MCF 10A (cell line): ENCODE results near the gene ME3. TPM values are rescaled to one million over a fixed set of nuclear protein-coding genes. Genes with fewer than 3 reads are reported as not detected.

Source experiments
- BruUV-seq: library from RNA; stranded (reverse); fragments of 400-500 nt; replicated peaks from 2 replicates; lab custom pipeline; 2021; lab: Mats Ljungman, UMichigan
- CTCF ChIA-PET: fragments of 300-600 bp; sonication (Branson Sonifier 250); formaldehyde crosslinking; extraction: SDS; loops from one replicate; lab custom pipeline; 2021; ENCODE audit warnings: antibody characterized with exemption, inconsistent platforms; lab: Yijun Ruan, JAX
- POLR2A ChIA-PET: fragments of 300-600, 350-650 bp; sonication (Branson Sonifier 250); formaldehyde crosslinking; extraction: SDS; loops from one replicate; lab custom pipeline; 2020; ENCODE audit warnings: antibody characterized with exemption, inconsistent platforms; lab: Yijun Ruan, JAX
- DNase-seq: peaks from one replicate; pipeline ENCODE4 v3.0.0-alpha.2; 2018; ENCODE audit not compliant: unreplicated experiment
- H3K27ac Mint-ChIP-seq: one replicate; pipeline ENCODE4 v1.8.0; 2022; ENCODE audit warnings: mild to moderate bottlenecking, low read depth, mixed read lengths; ENCODE audit not compliant: unreplicated experiment
- H3K27me3 Mint-ChIP-seq: one replicate; pipeline ENCODE4 v1.8.0; 2022; ENCODE audit warnings: mixed read lengths; ENCODE audit not compliant: insufficient read depth, unreplicated experiment
- H3K36me3 Mint-ChIP-seq: one replicate; pipeline ENCODE4 v1.8.0; 2022; ENCODE audit warnings: mild to moderate bottlenecking, moderate library complexity, mixed read lengths; ENCODE audit not compliant: insufficient read depth, unreplicated experiment
- H3K4me1 Mint-ChIP-seq: one replicate; pipeline ENCODE4 v1.8.0; 2022; ENCODE audit warnings: mixed read lengths; ENCODE audit not compliant: insufficient read depth, unreplicated experiment
- H3K4me3 Mint-ChIP-seq: one replicate; pipeline ENCODE4 v1.8.0; 2022; ENCODE audit warnings: mild to moderate bottlenecking, moderate library complexity, mixed read lengths; ENCODE audit not compliant: unreplicated experiment
- H3K9me3 Mint-ChIP-seq: one replicate; pipeline ENCODE4 v1.8.0; 2022; ENCODE audit warnings: mixed read lengths; ENCODE audit not compliant: unreplicated experiment
- intact Hi-C: fragments of 100-400 bp; cut with micrococcal nuclease; formaldehyde crosslinking; loops from 2 replicates; pipeline ENCODE4 v1.14.1; 2022
- total RNA-seq: library from RNA; stranded (reverse); gene quantifications from 2 replicates; pipeline ENCODE4 v1.2.3, GENCODE V29; 2022
- TF ChIP-seq, protein P1 (sequence below): fragments of 200-600 bp; IDR thresholded peaks from one replicate; pipeline ENCODE4 v1.8.0; 2022; ENCODE audit warnings: antibody characterized with exemption, mild to moderate bottlenecking; ENCODE audit not compliant: unreplicated experiment

Gene ME3
- total RNA-seq, 1 experiment from 2014 or later, result not detected

DNA sequence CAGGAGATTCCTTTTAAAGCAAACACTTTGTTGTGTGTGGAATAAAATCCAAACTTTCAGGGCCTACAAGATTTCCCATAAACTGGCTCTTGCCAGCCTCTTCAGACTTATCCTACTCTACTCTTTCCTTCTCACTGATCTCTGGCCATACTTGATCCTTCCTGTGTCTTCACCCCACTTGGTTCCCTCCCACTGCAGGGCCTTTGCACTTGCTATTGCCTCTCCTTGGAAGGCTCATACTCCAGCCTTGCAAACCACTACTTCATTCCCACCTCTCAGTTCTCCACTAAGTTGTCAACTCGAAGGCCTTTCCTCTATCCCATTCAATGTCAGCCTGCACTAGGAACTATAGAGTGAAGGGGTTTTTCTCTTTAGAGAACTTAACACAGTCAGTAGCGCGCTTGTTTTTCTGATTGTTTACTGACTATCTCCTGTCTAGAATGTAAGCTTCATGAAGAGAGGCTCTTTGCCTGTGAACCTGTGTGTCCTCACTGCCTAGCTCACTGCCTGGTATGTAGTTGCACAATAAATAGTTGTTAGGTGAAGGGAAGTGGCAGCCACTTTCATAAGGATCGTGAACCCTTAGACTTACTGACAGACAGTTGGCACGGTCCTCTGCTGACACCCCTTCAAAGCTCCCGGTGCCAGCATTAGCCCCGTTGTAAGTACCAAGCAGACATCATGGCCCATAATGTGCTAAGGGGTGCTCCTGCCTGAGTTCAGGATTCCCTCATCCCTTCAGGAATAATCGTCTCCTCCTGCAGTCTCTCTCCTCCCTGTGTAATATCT is 833 bp upstream of the ME3 start:
- H3K4me3 Mint-ChIP-seq, result no peak overlapping the region
- peaks cover 4% of the 10 kb centered on the region for H3K4me1 Mint-ChIP-seq
- no peaks in the 10 kb centered on the region for H3K36me3 Mint-ChIP-seq
- BruUV-seq, result no TSS peak
- ChIA-PET CTCF (interaction anchor here (0.6 kb wide), 1 partner anchor 67 kb away, joined by 3 read pairs; no protein-coding TSS in a partner anchor), POLR2A (no interaction called here)
- TF ChIP-seq, protein P1, sequence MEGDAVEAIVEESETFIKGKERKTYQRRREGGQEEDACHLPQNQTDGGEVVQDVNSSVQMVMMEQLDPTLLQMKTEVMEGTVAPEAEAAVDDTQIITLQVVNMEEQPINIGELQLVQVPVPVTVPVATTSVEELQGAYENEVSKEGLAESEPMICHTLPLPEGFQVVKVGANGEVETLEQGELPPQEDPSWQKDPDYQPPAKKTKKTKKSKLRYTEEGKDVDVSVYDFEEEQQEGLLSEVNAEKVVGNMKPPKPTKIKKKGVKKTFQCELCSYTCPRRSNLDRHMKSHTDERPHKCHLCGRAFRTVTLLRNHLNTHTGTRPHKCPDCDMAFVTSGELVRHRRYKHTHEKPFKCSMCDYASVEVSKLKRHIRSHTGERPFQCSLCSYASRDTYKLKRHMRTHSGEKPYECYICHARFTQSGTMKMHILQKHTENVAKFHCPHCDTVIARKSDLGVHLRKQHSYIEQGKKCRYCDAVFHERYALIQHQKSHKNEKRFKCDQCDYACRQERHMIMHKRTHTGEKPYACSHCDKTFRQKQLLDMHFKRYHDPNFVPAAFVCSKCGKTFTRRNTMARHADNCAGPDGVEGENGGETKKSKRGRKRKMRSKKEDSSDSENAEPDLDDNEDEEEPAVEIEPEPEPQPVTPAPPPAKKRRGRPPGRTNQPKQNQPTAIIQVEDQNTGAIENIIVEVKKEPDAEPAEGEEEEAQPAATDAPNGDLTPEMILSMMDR, result no peak
- no peaks in the 10 kb centered on the region for H3K9me3 Mint-ChIP-seq
- intact Hi-C loops, result loop anchor here (5.0 kb wide), 1 partner anchor 129 kb away; the partner anchor contains the start of gene PRSS23
- H3K27me3 Mint-ChIP-seq, result no peaks in the 10 kb centered on the region
- H3K27ac Mint-ChIP-seq, result no peak overlapping the region
- DNase-seq, result no peak

DNA sequence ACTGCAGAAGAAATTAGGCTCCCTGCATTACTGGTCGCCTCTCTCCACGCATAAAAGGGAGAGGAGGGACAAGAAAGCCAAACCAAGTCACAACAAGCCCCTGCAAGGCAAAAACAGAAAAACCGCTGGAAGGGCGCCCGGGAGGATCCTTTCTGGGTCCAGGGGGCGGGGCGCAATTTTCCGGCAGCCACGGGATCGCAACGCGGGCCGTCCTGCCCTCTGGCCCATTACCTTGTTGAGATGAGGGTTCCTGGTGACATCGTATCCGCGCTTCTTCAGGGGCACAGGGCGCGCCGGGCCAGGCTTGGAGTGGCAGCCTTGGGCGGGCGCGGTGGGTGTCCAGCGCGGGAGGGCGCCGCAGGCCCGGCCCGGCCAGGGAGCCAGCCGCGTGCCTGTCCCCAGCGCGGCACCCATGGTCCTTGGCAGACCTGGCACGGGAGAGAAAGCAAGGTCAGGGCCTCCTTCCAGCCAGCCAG is 847 bp downstream of the ME3 start:
- TF ChIP-seq, protein P1, result no peak
- ChIA-PET POLR2A (no interaction called here), CTCF (interaction anchor here (0.7 kb wide), 1 partner anchor 93 kb away, joined by 3 read pairs; no protein-coding TSS in a partner anchor)
- intact Hi-C loops, result loop anchor here (5.0 kb wide), 1 partner anchor 131 kb away; the partner anchor contains the start of gene PRSS23
- no peaks in the 10 kb centered on the region for H3K36me3 Mint-ChIP-seq
- H3K27ac Mint-ChIP-seq, result no peak overlapping the region
- peak overlapping the region; percentile 46 for H3K4me3 Mint-ChIP-seq
- peaks cover 4% of the 10 kb centered on the region for H3K4me1 Mint-ChIP-seq
- no peaks in the 10 kb centered on the region for H3K9me3 Mint-ChIP-seq
- H3K27me3 Mint-ChIP-seq, result no peaks in the 10 kb centered on the region
- DNase-seq, result no peak
- no TSS peak for BruUV-seq

DNA sequence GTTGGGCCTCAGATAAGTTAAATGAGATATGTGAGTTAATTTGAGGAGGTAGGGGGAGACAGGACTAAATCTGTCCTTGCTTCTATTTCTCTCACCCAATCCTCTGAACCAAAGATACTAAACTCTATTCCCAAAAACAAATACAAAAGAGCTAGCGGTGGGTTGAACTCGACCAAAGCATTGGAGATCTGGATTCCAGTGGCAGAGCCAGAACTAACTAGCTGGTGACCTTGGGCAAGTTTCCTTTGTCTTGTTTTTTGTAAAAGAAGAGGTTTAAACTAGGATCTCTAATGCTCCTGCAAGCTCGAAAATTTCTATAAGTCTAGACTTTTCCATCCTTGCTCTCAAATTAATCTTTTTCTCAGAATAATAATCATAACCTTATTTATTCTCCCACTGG is 1.5 kb downstream of the ME3 start:
- TF ChIP-seq, protein P1, result no peak
- Mint-ChIP-seq H3K27me3 (no peaks in the 10 kb centered on the region), H3K27ac (no peak overlapping the region), H3K4me3 (no peak overlapping the region), H3K9me3 (no peaks in the 10 kb centered on the region), H3K36me3 (no peaks in the 10 kb centered on the region), H3K4me1 (peaks cover 4% of the 10 kb centered on the region)
- ChIA-PET CTCF (interaction anchor here (0.7 kb wide), 1 partner anchor 92 kb away, joined by 3 read pairs; no protein-coding TSS in a partner anchor), POLR2A (interaction anchor here (1.1 kb wide), 1 partner anchor 11 kb away, joined by 3 read pairs; no protein-coding TSS in a partner anchor)
- intact Hi-C loops, result loop anchor here (5.0 kb wide), 1 partner anchor 131 kb away; the partner anchor contains the start of gene PRSS23
- no TSS peak for BruUV-seq
- no peak for DNase-seq

GRCh38 chr11:86670181-86670580 is 2.2 kb downstream of the ME3 start:
- intact Hi-C loops, result loop anchor here (5.0 kb wide), 1 partner anchor 132 kb away; the partner anchor contains the start of gene PRSS23
- POLR2A ChIA-PET, result interaction anchor here (1.1 kb wide), 1 partner anchor 12 kb away, joined by 3 read pairs; no protein-coding TSS in a partner anchor
- no peaks in the 10 kb centered on the region for H3K36me3 Mint-ChIP-seq
- peaks cover 4% of the 10 kb centered on the region for H3K4me1 Mint-ChIP-seq
- H3K27me3 Mint-ChIP-seq, result no peaks in the 10 kb centered on the region
- CTCF ChIA-PET, result no interaction called here
- H3K4me3 Mint-ChIP-seq, result no peak overlapping the region
- TF ChIP-seq, protein P1, result no peak
- BruUV-seq, result no TSS peak
- no peak overlapping the region for H3K27ac Mint-ChIP-seq
- DNase-seq, result peak; percentile 3
- H3K9me3 Mint-ChIP-seq, result peaks cover 3% of the 10 kb centered on the region
